Measurements from ENCODE around the gene GAS2L1.

Gene GAS2L1

GRCh38 chr22:29342177-29342576 is 35.7 kb downstream of the GAS2L1 start:
- Histone ChIP-seq H3K27ac (ENCODE audit: extremely low read depth, low read depth, low read length) (no peak overlapping the region), H3K36me3 (ENCODE audit: control insufficient read depth in 2 of 2, insufficient read depth in 1 of 2, low read length in 2 of 2) (peaks cover 12 to 87% of the 10 kb centered on the region in 2 experiments), H3K9me3 (ENCODE audit: control insufficient read depth, insufficient read depth, low read depth, low read length) (no peaks in the 10 kb centered on the region), H3K4me1 (ENCODE audit: control insufficient read depth, insufficient read depth, low read length) (peaks cover 15% of the 10 kb centered on the region), H3K4me3 (ENCODE audit: low read depth, low read length) (no peak overlapping the region)
- no peak for TF ChIP-seq ZNF138 (tag by site-specific recombination; IDR thresholded peaks at IDR 0.05; ENCODE audit: borderline replicate concordance)
- no peak for TF ChIP-seq KLF16 (tag by site-specific recombination; IDR thresholded peaks at IDR 0.05)
- ChIA-PET CTCF (interaction anchor here (0.6 kb wide), 1 partner anchor 41 kb away, joined by 4 read pairs; no protein-coding TSS in a partner anchor), POLR2A (interaction anchor here (0.6 kb wide), 1 partner anchor 55 kb away, joined by 8 read pairs; no protein-coding TSS in a partner anchor)

- ChIA-PET CTCF (no interaction called here), POLR2A (no interaction called here)
- Histone ChIP-seq H3K9me3 (ENCODE audit: control insufficient read depth, insufficient read depth, low read depth, low read length) (no peaks in the 10 kb centered on the region), H3K27ac (ENCODE audit: extremely low read depth, low read depth, low read length) (0 out of 2 replicates have a peak overlapping the region, but pooled peaks have one; percentile 0), H3K36me3 (ENCODE audit: control insufficient read depth in 2 of 2, insufficient read depth in 1 of 2, low read length in 2 of 2) (peaks cover 12 to 87% of the 10 kb centered on the region in 2 experiments), H3K4me3 (ENCODE audit: low read depth, low read length) (no peak overlapping the region), H3K4me1 (ENCODE audit: control insufficient read depth, insufficient read depth, low read length) (peaks cover 15% of the 10 kb centered on the region)
- TF ChIP-seq ZNF692 (tag by site-specific recombination; IDR thresholded peaks at IDR 0.05) (0 out of 2 replicates have a peak, but pooled peaks have one; percentile 23), SCRT2 (tag by site-specific recombination; IDR thresholded peaks at IDR 0.05) (peak; percentile 56), TCF7L2 (IDR thresholded peaks at IDR 0.05; ENCODE audit: borderline replicate concordance, low read depth, low read length) (no peak), ZNF48 (tag by site-specific recombination; IDR thresholded peaks at IDR 0.05) (no peak)
These were observed 36.3 kb downstream of the GAS2L1 start for GRCh38 chr22:29342577-29343312.

DNA sequence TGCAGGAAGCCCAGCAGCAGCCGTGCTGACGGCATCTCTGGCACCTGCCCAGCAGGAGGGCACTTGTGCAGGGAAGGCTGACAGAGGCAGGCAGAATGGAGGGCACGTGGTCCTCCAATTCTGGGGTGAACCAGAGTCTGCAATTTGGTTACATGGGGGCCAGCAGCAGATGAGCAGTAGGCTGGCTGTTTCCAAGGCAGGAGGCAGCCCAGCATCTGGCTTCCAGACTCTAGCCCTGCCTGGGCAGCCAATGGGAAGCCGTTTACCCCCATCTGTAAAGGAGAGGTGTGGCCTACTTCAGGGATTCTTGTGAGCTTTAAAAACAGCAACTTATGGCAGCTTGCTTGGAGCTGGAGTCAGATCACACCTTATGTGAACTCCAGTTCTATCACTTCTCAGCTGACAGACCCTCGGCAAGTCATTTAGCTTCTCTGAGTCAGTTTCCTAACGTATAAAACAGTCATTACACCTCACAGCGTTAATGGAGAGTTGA is 36.9 kb downstream of the GAS2L1 start:
- no peaks in the 10 kb centered on the region for H3K9me3 ChIP-seq (ENCODE audit: control insufficient read depth, insufficient read depth, low read depth, low read length)
- ChIA-PET CTCF (interaction anchor here (0.7 kb wide), 1 partner anchor 14 kb away, joined by 4 read pairs; no protein-coding TSS in a partner anchor), POLR2A (interaction anchor here (0.7 kb wide), 1 partner anchor 42 kb away, joined by 3 read pairs; no protein-coding TSS in a partner anchor)
- H3K27ac ChIP-seq (ENCODE audit: extremely low read depth, low read depth, low read length) = peak overlapping the region; percentile 60; the same call in 1 of the 2 replicates
- H3K36me3 ChIP-seq (ENCODE audit: control insufficient read depth in 2 of 2, insufficient read depth in 1 of 2, low read length in 2 of 2) = peaks cover 14 to 87% of the 10 kb centered on the region in 2 experiments
- H3K4me1 ChIP-seq (ENCODE audit: control insufficient read depth, insufficient read depth, low read length) = peaks cover 15% of the 10 kb centered on the region
- H3K4me3 ChIP-seq (ENCODE audit: low read depth, low read length) = no peak overlapping the region
- TF ChIP-seq ZNF416 (tag by site-specific recombination; IDR thresholded peaks at IDR 0.05) (no peak), SP2 (tag by site-specific recombination; IDR thresholded peaks at IDR 0.05) (no peak), ZNF132 (tag by site-specific recombination; IDR thresholded peaks at IDR 0.05; ENCODE audit: borderline replicate concordance) (no peak), ZBTB20 (tag by site-specific recombination; IDR thresholded peaks at IDR 0.05) (no peak), ZNF16 (tag by site-specific recombination; IDR thresholded peaks at IDR 0.05; ENCODE audit: low read depth) (no peak), ZNF157 (tag by site-specific recombination; IDR thresholded peaks at IDR 0.05) (no peak), ZNF37A (tag by site-specific recombination; IDR thresholded peaks at IDR 0.05) (no peak), ZNF843 (tag by site-specific recombination; IDR thresholded peaks at IDR 0.05) (no peak), ZNF558 (tag by site-specific recombination; IDR thresholded peaks at IDR 0.05) (no peak), ZBTB44 (tag by site-specific recombination; IDR thresholded peaks at IDR 0.05) (no peak), ZNF658 (tag by site-specific recombination; IDR thresholded peaks at IDR 0.05) (no peak), ZSCAN4 (tag by site-specific recombination; IDR thresholded peaks at IDR 0.05) (no peak), ZNF76 (tag by site-specific recombination; IDR thresholded peaks at IDR 0.05; ENCODE audit: borderline replicate concordance, low read depth) (no peak), ZNF114 (tag by site-specific recombination; IDR thresholded peaks at IDR 0.05) (no peak), ZBTB8A (tag by site-specific recombination; IDR thresholded peaks at IDR 0.05) (0 out of 2 replicates have a peak, but pooled peaks have one; percentile 10), ZNF394 (tag by site-specific recombination; IDR thresholded peaks at IDR 0.05; ENCODE audit: borderline replicate concordance) (no peak), ZNF341 (tag by site-specific recombination; IDR thresholded peaks at IDR 0.05; ENCODE audit: low read depth) (peak; percentile 71), ZNF792 (tag by site-specific recombination; IDR thresholded peaks at IDR 0.05) (no peak), ZFP69B (tag by site-specific recombination; IDR thresholded peaks at IDR 0.05) (no peak)
- TF ChIP-seq, protein P1, sequence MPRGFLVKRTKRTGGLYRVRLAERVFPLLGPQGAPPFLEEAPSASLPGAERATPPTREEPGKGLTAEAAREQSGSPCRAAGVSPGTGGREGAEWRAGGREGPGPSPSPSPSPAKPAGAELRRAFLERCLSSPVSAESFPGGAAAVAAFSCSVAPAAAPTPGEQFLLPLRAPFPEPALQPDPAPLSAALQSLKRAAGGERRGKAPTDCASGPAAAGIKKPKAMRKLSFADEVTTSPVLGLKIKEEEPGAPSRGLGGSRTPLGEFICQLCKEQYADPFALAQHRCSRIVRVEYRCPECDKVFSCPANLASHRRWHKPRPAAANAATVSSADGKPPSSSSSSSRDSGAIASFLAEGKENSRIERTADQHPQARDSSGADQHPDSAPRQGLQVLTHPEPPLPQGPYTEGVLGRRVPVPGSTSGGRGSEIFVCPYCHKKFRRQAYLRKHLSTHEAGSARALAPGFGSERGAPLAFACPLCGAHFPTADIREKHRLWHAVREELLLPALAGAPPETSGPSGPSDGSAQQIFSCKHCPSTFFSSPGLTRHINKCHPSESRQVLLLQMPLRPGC (tag by site-specific recombination; IDR thresholded peaks at IDR 0.05) = no peak

Data from HEK293 (cell line).